ENCODE measurements around the gene DDX59.

Gene DDX59

GRCh38 chr1:200669314-200670241 lies at the start of gene DDX59:
TSS of gene DDX59 (minus strand) at chr1:200669907. CDS start at chr1:200666740, 3,167 bp downstream.
- peak; percentile 83 for DNase-seq

- DNase-seq, result no peak
Measured at GRCh38 chr1:200714504-200715187, 44.9 kb upstream of the DDX59 start.

GRCh38 chr1:200710166-200710565 lies 40.5 kb upstream of the DDX59 start:
- DNase-seq, result no peak

- DNase-seq, result no peak
Measured at GRCh38 chr1:200708769-200709168, 39.1 kb upstream of the DDX59 start.

- DNase-seq, result no peak
Measured at GRCh38 chr1:200708161-200708560, 38.5 kb upstream of the DDX59 start.

- no peak for DNase-seq
Measured at GRCh38 chr1:200707116-200707515, 37.4 kb upstream of the DDX59 start.

- no peak for DNase-seq
Measured at GRCh38 chr1:200706111-200706814, 36.6 kb upstream of the DDX59 start.

GRCh38 chr1:200704986-200705500 lies 35.3 kb upstream of the DDX59 start:
- DNase-seq, result no peak

GRCh38 chr1:200699871-200700270 lies 30.2 kb upstream of the DDX59 start:
- DNase-seq, result no peak

- DNase-seq, result no peak
Measured at GRCh38 chr1:200694738-200695137, 25.0 kb upstream of the DDX59 start.

GRCh38 chr1:200693327-200693726 lies 23.6 kb upstream of the DDX59 start:
- no peak for DNase-seq

- no peak for DNase-seq
Measured at GRCh38 chr1:200692316-200692715, 22.6 kb upstream of the DDX59 start.

- DNase-seq, result no peak
Measured at GRCh38 chr1:200686620-200687019, 16.9 kb upstream of the DDX59 start.

GRCh38 chr1:200684015-200684414 lies 14.3 kb upstream of the DDX59 start:
- no peak for DNase-seq

- DNase-seq, result no peak
Measured at GRCh38 chr1:200683298-200683697, 13.6 kb upstream of the DDX59 start.

- no peak for DNase-seq
Measured at GRCh38 chr1:200681231-200681630, 11.5 kb upstream of the DDX59 start.

GRCh38 chr1:200676829-200677228 lies 7.1 kb upstream of the DDX59 start:
- no peak for DNase-seq

- DNase-seq, result no peak
Measured at GRCh38 chr1:200675588-200675852, 5.8 kb upstream of the DDX59 start.

- DNase-seq, result no peak
Measured at GRCh38 chr1:200674838-200675587, 5.3 kb upstream of the DDX59 start.

GRCh38 chr1:200673952-200674823 lies 4.5 kb upstream of the DDX59 start:
- no peak for DNase-seq

- no peak for DNase-seq
Measured at GRCh38 chr1:200671235-200671786, 1.6 kb upstream of the DDX59 start.
